GM21737 (cell line): ENCODE measurements around the gene SREK1.
"Not testable (repeated sequence)": the region's sequence is repeated elsewhere in the genome, so short reads cannot be mapped to it uniquely, and the experiment has no call there.

Source experiments
- ATAC-seq: cut with Tn5 transposase; IDR thresholded peaks from one replicate; pipeline ENCODE4 v1.9.1; 2021; ENCODE audit warnings: mild to moderate bottlenecking, moderate library complexity; ENCODE audit not compliant: unreplicated experiment

Gene SREK1

GRCh38 chr5:66209794-66210193, 65.7 kb downstream of the SREK1 start:
- no peak for ATAC-seq

GRCh38 chr5:66213533-66213932, 69.4 kb downstream of the SREK1 start:
- no peak for ATAC-seq

DNA sequence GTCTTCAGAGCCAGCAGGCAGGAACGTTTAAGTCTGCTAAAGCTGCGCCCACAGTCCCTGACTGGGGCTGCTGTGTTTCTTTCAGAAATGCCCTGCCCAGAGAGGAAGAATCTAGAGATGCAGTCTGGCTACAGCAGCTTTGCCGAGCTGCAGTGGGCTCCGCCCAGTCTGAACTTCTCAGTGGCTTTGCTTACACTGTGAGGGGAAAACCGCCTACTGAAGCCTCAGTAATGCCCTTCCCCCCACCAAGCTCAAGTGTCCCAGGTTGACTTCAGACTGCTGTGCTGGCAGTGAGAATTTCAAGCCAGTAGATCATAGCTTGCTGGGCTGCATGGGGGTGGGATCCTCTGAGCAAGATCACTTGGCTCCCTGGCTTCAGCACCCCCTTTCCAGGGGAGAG, 78.4 kb downstream of the SREK1 start:
- no peak for ATAC-seq

DNA sequence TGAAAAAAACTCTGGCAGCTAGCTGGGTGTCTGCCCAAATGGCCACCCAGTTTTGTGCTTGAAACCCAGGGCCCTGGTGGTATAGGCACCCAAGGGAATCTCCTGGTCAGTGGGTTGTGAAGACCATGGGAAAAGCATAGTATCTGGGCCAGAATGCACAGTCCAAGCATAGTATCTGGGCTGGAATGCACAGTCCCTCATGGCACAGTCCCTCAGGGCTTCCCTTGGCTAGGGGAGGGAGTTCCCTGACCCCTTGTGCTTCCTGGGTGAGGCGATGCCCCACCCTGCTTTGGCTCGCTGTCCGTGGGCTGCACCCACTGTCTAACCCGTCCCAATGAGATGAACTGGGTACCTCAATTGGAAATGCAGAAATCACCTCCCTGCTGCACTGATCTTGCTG, 78.8 kb downstream of the SREK1 start:
- ATAC-seq: not testable (repeated sequence)

GRCh38 chr5:66223637-66224036, 79.5 kb downstream of the SREK1 start:
- ATAC-seq: no peak

- no peak for ATAC-seq
Measured at GRCh38 chr5:66224274-66224673, 80.2 kb downstream of the SREK1 start.

DNA sequence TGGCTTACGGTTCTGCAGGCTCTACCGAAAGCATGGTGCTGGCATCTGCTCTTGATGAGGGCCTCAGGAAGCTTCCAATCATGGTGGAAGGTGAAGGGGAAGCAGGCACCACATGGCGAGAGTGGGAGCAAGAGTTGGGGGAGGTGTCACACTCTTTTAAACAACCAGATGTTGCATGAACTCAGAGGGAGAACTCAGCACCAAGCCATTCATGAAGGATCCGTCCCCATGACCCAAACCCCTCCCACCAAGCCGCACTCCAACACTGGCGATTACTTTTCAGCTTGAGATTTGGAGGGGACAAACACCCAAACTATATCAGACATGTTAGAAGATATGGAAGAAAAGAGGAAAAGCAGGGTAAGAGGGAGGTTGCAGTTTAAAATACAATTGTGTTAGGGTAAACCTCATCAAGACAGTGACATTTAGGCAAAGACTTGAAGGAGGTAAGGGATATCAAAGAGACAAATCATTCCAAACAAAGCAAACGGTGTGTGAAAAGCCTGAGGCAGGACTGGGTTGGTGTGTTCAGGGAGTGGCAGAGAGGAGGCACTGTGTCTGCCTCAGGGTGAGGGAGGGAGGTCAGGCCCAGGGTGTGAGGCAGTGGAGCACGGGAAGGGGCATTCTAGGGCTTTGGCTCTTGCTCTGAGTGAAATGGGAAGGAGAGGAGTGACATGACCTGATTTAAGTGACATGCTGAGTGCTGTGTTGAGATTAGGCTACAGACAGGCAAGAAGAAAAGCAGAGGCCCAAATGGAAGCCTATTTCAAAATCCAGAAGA, 80.9 kb downstream of the SREK1 start:
- ATAC-seq: no peak

- ATAC-seq: no peak
Measured at GRCh38 chr5:66230551-66230950, 86.5 kb downstream of the SREK1 start.

- no peak for ATAC-seq
Measured at GRCh38 chr5:66231508-66231907, 87.4 kb downstream of the SREK1 start.

DNA sequence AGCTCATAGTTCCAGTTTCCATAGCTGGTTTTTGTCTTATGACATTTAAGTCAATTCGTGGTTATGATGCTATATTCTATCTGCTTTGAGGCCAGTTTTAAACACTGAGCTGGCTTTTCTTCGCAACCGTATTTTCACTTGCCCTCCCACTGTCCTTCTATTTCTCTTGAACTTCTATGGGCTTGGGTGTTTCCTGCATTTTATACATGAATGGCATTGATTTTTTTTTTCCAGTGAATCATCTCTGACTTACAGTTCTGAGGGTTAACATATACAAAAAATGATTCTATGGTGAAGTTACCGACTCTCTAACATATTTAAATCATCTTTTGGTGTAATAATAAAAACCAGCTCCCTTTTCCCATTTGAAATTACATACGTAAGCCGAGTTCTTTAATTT, 88.2 kb downstream of the SREK1 start:
- ATAC-seq: no peak

DNA sequence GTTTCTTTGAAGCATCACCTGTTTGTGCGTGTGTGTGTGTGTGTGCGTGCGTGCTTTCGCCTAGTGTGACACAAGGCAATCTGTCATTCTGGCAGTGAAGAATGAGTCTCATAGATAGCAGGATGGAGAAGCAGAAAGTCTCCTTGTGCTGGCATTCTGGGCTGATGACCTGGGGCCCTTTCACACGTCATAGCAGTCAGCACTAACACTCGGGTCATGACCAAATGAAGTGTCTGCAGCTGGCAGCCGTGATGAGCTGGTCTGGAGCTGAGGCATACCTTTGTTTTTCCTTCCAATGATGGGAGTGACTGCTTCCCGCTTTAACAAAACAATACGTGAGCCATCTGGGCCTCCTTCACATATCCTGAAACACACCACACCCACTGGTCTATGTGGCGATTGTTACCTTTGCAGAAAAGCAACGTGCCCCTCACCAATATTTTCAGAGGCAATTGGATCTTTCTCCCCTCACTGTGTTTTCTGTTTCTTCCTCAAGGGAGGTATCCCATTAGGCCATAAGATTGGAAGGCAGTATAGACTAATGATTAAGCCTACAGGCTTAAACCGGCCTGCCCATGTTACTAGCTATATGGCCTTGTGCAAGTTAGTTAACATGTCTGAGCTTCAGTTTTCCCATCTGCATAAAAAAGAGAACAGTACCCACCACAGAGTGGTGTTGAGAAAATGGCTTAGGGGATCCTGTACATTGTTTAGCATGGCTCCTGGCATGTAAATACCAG, 88.8 kb downstream of the SREK1 start:
- ATAC-seq: no peak
